H1 (cell line): ENCODE results near the gene C15orf61. TPM values are rescaled to one million over a fixed set of nuclear protein-coding genes. Genes with fewer than 3 reads are reported as not detected.

Source experiments
- CTCF ChIA-PET: fragments of 300-600 bp; sonication (Branson Sonifier 250); formaldehyde crosslinking; loops from one replicate; lab custom pipeline; 2021; ENCODE audit not compliant: partially characterized antibody; lab: Charles Lee
- POLR2A ChIA-PET: fragments of 300-600 bp; sonication (Branson Sonifier 250); formaldehyde crosslinking; loops from one replicate; lab custom pipeline; 2021; ENCODE audit warnings: inconsistent platforms; ENCODE audit not compliant: partially characterized antibody; lab: Charles Lee
- DNase-seq, 2 experiments: peaks; one replicate each; pipeline versions ENCODE4 v3.0.0 to v3.0.0-alpha.2; 2010 to 2022; ENCODE audit warnings: low spot score in 2 of 2, low read depth in 1 of 2, mixed read lengths in 1 of 2
- FAIRE-seq: peaks from 2 replicates; lab custom pipeline; 2011; peaks lifted over from hg19 to GRCh38; lab: Jason Lieb, UNC
- H2AFZ ChIP-seq: 2 replicates; pipeline ENCODE4 v1.8.1; 2012; ENCODE audit warnings: low read length, inconsistent platforms
- H2AK5ac ChIP-seq: 2 replicates; pipeline ENCODE4 v1.6.1; 2013; ENCODE audit warnings: low read depth, low read length
- H2BK120ac ChIP-seq: replicated peaks from 2 replicates; pipeline ENCODE3; 2013; ENCODE audit warnings: low read depth, low read length, inconsistent platforms
- H2BK12ac ChIP-seq: 2 replicates; pipeline ENCODE4 v1.6.1; 2013; ENCODE audit warnings: low read depth, low read length
- H2BK15ac ChIP-seq: 2 replicates; pipeline ENCODE4 v1.6.1; 2013; ENCODE audit warnings: low read length
- H2BK20ac ChIP-seq: 2 replicates; pipeline ENCODE4 v1.6.1; 2013; ENCODE audit warnings: low read length
- H2BK5ac ChIP-seq: 2 replicates; pipeline ENCODE4 v1.6.1; 2013; ENCODE audit warnings: low read depth, low read length
- H3K14ac ChIP-seq: 2 replicates; pipeline ENCODE4 v1.6.1; 2013; ENCODE audit warnings: inconsistent platforms; ENCODE audit not compliant: insufficient read length
- H3K18ac ChIP-seq: 2 replicates; pipeline ENCODE4 v1.6.1; 2013; ENCODE audit warnings: low read length; ENCODE audit errors: extremely low read depth
- H3K23ac ChIP-seq: 2 replicates; pipeline ENCODE4 v1.6.1; 2013; ENCODE audit warnings: inconsistent platforms; ENCODE audit not compliant: insufficient read length
- H3K23me2 ChIP-seq: 2 replicates; pipeline ENCODE4 v1.6.1; 2013; ENCODE audit warnings: low read depth, low read length
- H3K27ac ChIP-seq: 2 replicates; pipeline ENCODE4 v1.6.1; 2011; ENCODE audit warnings: low read depth, low read length, inconsistent platforms
- H3K27me3 ChIP-seq, 4 experiments: replicated peaks in 1 of 4; 1 replicate in 1 of 4; 2 replicates in 3 of 4; pipeline versions ENCODE4 v1.6.1 to v1.8.1; 2011 to 2013; ENCODE audit warnings: low read length in 3 of 4, mild to moderate bottlenecking in 3 of 4, inconsistent platforms in 2 of 4, mixed read lengths in 2 of 4, moderate library complexity in 1 of 4; ENCODE audit not compliant: control insufficient read depth in 3 of 4, insufficient read depth in 3 of 4; ENCODE audit errors: extremely low read depth in 1 of 4
- H3K36me3 ChIP-seq, 4 experiments: 2 replicates each; pipeline versions ENCODE4 v1.6.1 to v1.8.1; 2011 to 2013; ENCODE audit warnings: mild to moderate bottlenecking in 4 of 4, low read length in 3 of 4, moderate library complexity in 2 of 4, control low read depth in 1 of 4, inconsistent platforms in 1 of 4; ENCODE audit not compliant: insufficient read depth in 4 of 4, control insufficient read depth in 2 of 4
- H3K4ac ChIP-seq: replicated peaks from 2 replicates; pipeline ENCODE3; 2013; ENCODE audit warnings: low read length, low read depth, mixed read lengths, inconsistent platforms; ENCODE audit not compliant: insufficient read length
- H3K4me1 ChIP-seq, 4 experiments: replicated peaks in 1 of 4; 1 replicate in 1 of 4; 2 replicates in 3 of 4; pipeline versions ENCODE4 v1.6.1 to v1.8.1; 2011 to 2013; ENCODE audit warnings: low read length in 3 of 4, inconsistent platforms in 2 of 4, mixed read lengths in 1 of 4; ENCODE audit not compliant: insufficient read depth in 4 of 4, control insufficient read depth in 3 of 4
- H3K4me2 ChIP-seq, 2 experiments: 2 replicates each; pipeline versions ENCODE4 v1.6.1 to v1.8.1; 2011 to 2013; ENCODE audit warnings: low read depth in 2 of 2, low read length in 2 of 2, control low read depth in 1 of 2, inconsistent platforms in 1 of 2, mild to moderate bottlenecking in 1 of 2; ENCODE audit not compliant: insufficient read depth in 1 of 2
- H3K4me3 ChIP-seq, 4 experiments: fragments of 200-600, 300-600 bp in 1 of 4; sonication (generic), shearing (Covaris generic), sonication (Bioruptor Twin) in 1 of 4; 2 replicates each; pipeline versions ENCODE4 v1.5.1 to v1.8.1; 2011 to 2016; ENCODE audit warnings: low read length in 4 of 4, low read depth in 3 of 4, control low read depth in 2 of 4, inconsistent platforms in 2 of 4, mild to moderate bottlenecking in 2 of 4, mixed read lengths in 1 of 4, moderate library complexity in 1 of 4; ENCODE audit not compliant: insufficient read depth in 2 of 4; ENCODE audit errors: extremely low read depth in 1 of 4
- H3K56ac ChIP-seq: replicated peaks from 2 replicates; pipeline ENCODE3; 2013; ENCODE audit warnings: low read depth, mild to moderate bottlenecking, mixed read lengths, low read length, inconsistent platforms; ENCODE audit not compliant: insufficient read length
- H3K79me1 ChIP-seq: 2 replicates; pipeline ENCODE4 v1.6.1; 2013; ENCODE audit warnings: low read depth, low read length, control low read depth
- H3K79me2 ChIP-seq, 2 experiments: 2 replicates each; pipeline versions ENCODE4 v1.6.1 to v1.8.1; 2012 to 2013; ENCODE audit warnings: low read length in 2 of 2, mild to moderate bottlenecking in 2 of 2, inconsistent platforms in 1 of 2; ENCODE audit not compliant: insufficient read depth in 2 of 2, control insufficient read depth in 1 of 2
- H3K9ac ChIP-seq, 4 experiments: replicated peaks in 1 of 4; 1 replicate in 1 of 4; 2 replicates in 3 of 4; pipeline versions ENCODE4 v1.6.1 to v1.8.1; 2011 to 2013; ENCODE audit warnings: low read depth in 3 of 4, low read length in 3 of 4, control low read depth in 2 of 4, mild to moderate bottlenecking in 2 of 4, moderate library complexity in 2 of 4, inconsistent platforms in 1 of 4; ENCODE audit errors: extremely low read depth in 1 of 4
- H3K9me3 ChIP-seq, 2 experiments: 2 replicates each; pipeline versions ENCODE4 v1.6.1 to v1.8.1; 2012 to 2013; ENCODE audit warnings: mild to moderate bottlenecking in 2 of 2, moderate library complexity in 2 of 2, control low read depth in 1 of 2, inconsistent platforms in 1 of 2, low read depth in 1 of 2, low read length in 1 of 2, mixed read lengths in 1 of 2; ENCODE audit not compliant: insufficient read depth in 2 of 2
- H4K20me1 ChIP-seq, 2 experiments: replicated peaks in 1 of 2; 2 replicates each; pipeline versions ENCODE3 to v1.8.1; 2011 to 2013; ENCODE audit warnings: inconsistent platforms in 2 of 2, low read length in 2 of 2, mild to moderate bottlenecking in 1 of 2; ENCODE audit not compliant: insufficient read depth in 2 of 2, control insufficient read depth in 1 of 2
- H4K5ac ChIP-seq: 2 replicates; pipeline ENCODE4 v1.6.1; 2013; ENCODE audit warnings: low read length, low read depth, mixed read lengths, inconsistent platforms; ENCODE audit not compliant: insufficient read length
- H4K8ac ChIP-seq: 2 replicates; pipeline ENCODE4 v1.8.0; 2013; ENCODE audit warnings: mild to moderate bottlenecking, moderate library complexity, low read length, inconsistent platforms; ENCODE audit not compliant: insufficient read depth; ENCODE audit errors: extremely low read depth
- H4K91ac ChIP-seq: replicated peaks from 2 replicates; pipeline ENCODE3; 2013; ENCODE audit warnings: low read length, mixed read lengths, inconsistent platforms; ENCODE audit not compliant: insufficient read length
- SAP30 ChIP-seq: fragments of 300-600 bp; sonication (generic); IDR thresholded peaks from 2 replicates; pipeline ENCODE4 v1.7.1; 2012; ENCODE audit warnings: low read length, moderate library complexity, mild to moderate bottlenecking, inconsistent platforms; ENCODE audit not compliant: insufficient read depth, insufficient replicate concordance
- TEAD4 ChIP-seq: IDR thresholded peaks from 2 replicates; pipeline ENCODE4 v1.6.1; 2012; ENCODE audit warnings: low read depth, low read length, inconsistent platforms, mixed read lengths
- WGBS, 2 experiments: shearing (Covaris generic) in 1 of 2; methylation state at CpG; one replicate each; pipeline versions ENCODE4 v1.1.6 to v1.1.7; 2013 to 2015; ENCODE audit warnings: low lambda C conversion rate in 2 of 2, mixed read lengths in 2 of 2, inconsistent platforms in 1 of 2, low coverage in 1 of 2, missing lambda C conversion rate in 1 of 2; ENCODE audit not compliant: insufficient replicate concordance in 2 of 2, insufficient coverage in 1 of 2, insufficient read length in 1 of 2; ENCODE audit errors: extremely low coverage in 1 of 2, missing lambda C conversion rate in 1 of 2; 5-methylcytosine and 5-hydroxymethylcytosine counted together
- polyA plus RNA-seq, 7 experiments: library from polyadenylated mRNA; depleted of rRNA in 3 of 7; stranded (reverse) in 5 of 7; unstranded in 2 of 7; fragments of >200 nt in 5 of 7; fragments of 200-250 nt in 2 of 7; gene quantifications; 1 replicate in 5 of 7; 2 replicates in 1 of 7; 4 replicates in 1 of 7; pipeline versions ENCODE4 v1.2.1 to v1.2.3, GENCODE V29; 2011 to 2013; ENCODE audit warnings: missing spikeins in 2 of 7, mixed read lengths in 2 of 7
- total RNA-seq: library from RNA; stranded (reverse); fragmentation: NEBNext Ultra II Directional; extraction: Animal tissue kit (Norgen Biotek cat#: 25700); gene quantifications from 2 replicates; pipeline ENCODE4 v1.2.1, GENCODE V29; 2021

Gene C15orf61
- total and polyA plus RNA-seq, 2 of the 8 experiments (the other 6 are each of a cell fraction or from before 2014, with no cell fraction given): 1.7 to 2.0 TPM

- no peak overlapping the region for H3K56ac ChIP-seq
- no peaks in the 10 kb centered on the region for H3K9me3 ChIP-seq
- H4K20me1 ChIP-seq: no peaks in the 10 kb centered on the region
- no peak overlapping the region for H4K5ac ChIP-seq
- H3K4me1 ChIP-seq: peaks cover 0 to 4% (median 3%) of the 10 kb centered on the region in 4 experiments; a peak in 5 of 7 replicates
- H3K18ac ChIP-seq: no peak overlapping the region
- H3K79me1 ChIP-seq: no peaks in the 10 kb centered on the region
- no peak overlapping the region for H2BK12ac ChIP-seq
- H2BK5ac ChIP-seq: 0 out of 2 replicates have a peak overlapping the region, but pooled peaks have one; percentile 8
- no peak overlapping the region for H3K27ac ChIP-seq
- H4K91ac ChIP-seq: no peak overlapping the region
- H3K36me3 ChIP-seq: no peaks in the 10 kb centered on the region
- H2BK15ac ChIP-seq: no peak overlapping the region
- H2BK120ac ChIP-seq: no peak overlapping the region
- no peak overlapping the region for H2AFZ ChIP-seq
- no peak overlapping the region for H2AK5ac ChIP-seq
- H3K14ac ChIP-seq: no peak overlapping the region
- TF ChIP-seq TEAD4 (peak; percentile 89), SAP30 (no peak)
- no peak overlapping the region; a peak in 1 of 4 replicates for H3K4me2 ChIP-seq
- no peaks in the 10 kb centered on the region for H3K27me3 ChIP-seq
- FAIRE-seq (peak; percentile 57), DNase-seq (peak; percentile 29 to 49)
- H3K9ac ChIP-seq: no peak overlapping the region
- H3K4ac ChIP-seq: no peak overlapping the region
- no peaks in the 10 kb centered on the region for H3K23me2 ChIP-seq
- ChIA-PET CTCF (interaction anchor here (0.7 to 1.9 kb wide), 3 partner anchors 10 to 13 kb away, joined by 3 to 8 read pairs (median 3); no protein-coding TSS in a partner anchor), POLR2A (interaction anchor here (1.8 kb wide), 1 partner anchor 9 kb away, joined by 5 read pairs; no protein-coding TSS in a partner anchor)
- no peak overlapping the region for H3K23ac ChIP-seq
- no peaks in the 10 kb centered on the region for H3K79me2 ChIP-seq
- 77% methylated on average over 4 of the region's 4 CpGs; no CpG with 5 or more reads in 1 of the 2 experiments for WGBS, 2 experiments
- H3K4me3 ChIP-seq: no peak overlapping the region; a peak in 1 of 8 replicates
- no peak overlapping the region for H4K8ac ChIP-seq
- no peak overlapping the region for H2BK20ac ChIP-seq
Measured at GRCh38 chr15:67558502-67558901, 37.6 kb downstream of the C15orf61 start.
